Measurements from ENCODE around the gene LHFPL2. TPM values are rescaled to one million over a fixed set of nuclear protein-coding genes. Genes with fewer than 3 reads are reported as not detected.

LHFPL2 gene
- polyA plus RNA-seq, 3 donors, result 3.7 to 11.6 (median 7.3) TPM

DNA sequence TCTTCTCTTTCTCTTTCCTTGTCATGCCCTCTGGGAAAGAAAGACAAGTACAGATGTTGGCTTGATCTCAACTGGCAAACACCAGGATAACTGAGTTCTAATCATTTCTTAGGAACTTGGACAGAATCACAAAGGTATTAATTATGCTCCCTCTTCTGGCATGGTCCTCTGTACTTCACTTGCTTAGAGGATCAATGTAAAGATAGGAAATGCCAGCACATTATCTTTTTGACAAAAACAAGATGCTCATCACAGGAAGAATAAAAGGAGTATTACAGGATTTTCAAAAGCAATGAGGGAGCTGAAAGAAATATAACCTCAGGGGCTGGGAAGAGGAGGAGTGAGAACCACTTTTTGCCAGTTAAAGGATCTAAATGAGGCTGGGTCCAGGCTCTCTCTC is 70.6 kb downstream of the LHFPL2 start:
- Mint-ChIP-seq H3K27me3 (ENCODE audit: low read depth in 3 of 3) (no peaks in the 10 kb centered on the region), H3K27ac (no peak overlapping the region), H3K4me3 (no peak overlapping the region), H3K9me3 (peaks cover 0 to 9% (median 2%) of the 10 kb centered on the region in 7 donors), H3K4me1 (peaks cover 18% of the 10 kb centered on the region), H3K36me3 (no peaks in the 10 kb centered on the region)
- intact Hi-C loops (cut with micrococcal nuclease), result no loop called here
- Histone ChIP-seq H2AFZ (ENCODE audit: insufficient read depth, low read depth, low read length, poor library complexity, severe bottlenecking) (no peak overlapping the region), H3K9ac (ENCODE audit: insufficient read depth, low read length, poor library complexity, severe bottlenecking) (no peak overlapping the region), H3K27ac (ENCODE audit: low read depth in 1 of 2, low read length in 2 of 2) (no peak overlapping the region), H3K27me3 (ENCODE audit: control insufficient read depth in 2 of 2, insufficient read depth in 2 of 2, low read length in 2 of 2) (no peaks in the 10 kb centered on the region), H3K79me2 (ENCODE audit: insufficient read depth, low read length) (no peaks in the 10 kb centered on the region), H3K4me3 (replicated peaks in 1 of 3; ENCODE audit: low read depth in 2 of 3, low read length in 3 of 3) (no peak overlapping the region), H4K20me1 (ENCODE audit: insufficient read depth, low read length) (no peaks in the 10 kb centered on the region), H3K9me3 (replicated peaks in 1 of 2; ENCODE audit: control insufficient read depth in 1 of 2, insufficient read depth in 1 of 2, low read length in 2 of 2) (no peaks in the 10 kb centered on the region), H3K36me3 (replicated peaks in 1 of 2; ENCODE audit: control insufficient read depth in 1 of 2, insufficient read depth in 2 of 2, low read length in 2 of 2) (no peaks in the 10 kb centered on the region), H3K4me1 (ENCODE audit: control insufficient read depth in 1 of 2, insufficient read depth in 2 of 2, low read length in 2 of 2) (peaks cover 6 to 15% of the 10 kb centered on the region in 2 donors), H3K4me2 (replicated peaks; ENCODE audit: extremely low read depth, low read length, poor library complexity, severe bottlenecking) (no peak overlapping the region)
- DNase-seq, result no peak
- TF ChIP-seq, protein P1, sequence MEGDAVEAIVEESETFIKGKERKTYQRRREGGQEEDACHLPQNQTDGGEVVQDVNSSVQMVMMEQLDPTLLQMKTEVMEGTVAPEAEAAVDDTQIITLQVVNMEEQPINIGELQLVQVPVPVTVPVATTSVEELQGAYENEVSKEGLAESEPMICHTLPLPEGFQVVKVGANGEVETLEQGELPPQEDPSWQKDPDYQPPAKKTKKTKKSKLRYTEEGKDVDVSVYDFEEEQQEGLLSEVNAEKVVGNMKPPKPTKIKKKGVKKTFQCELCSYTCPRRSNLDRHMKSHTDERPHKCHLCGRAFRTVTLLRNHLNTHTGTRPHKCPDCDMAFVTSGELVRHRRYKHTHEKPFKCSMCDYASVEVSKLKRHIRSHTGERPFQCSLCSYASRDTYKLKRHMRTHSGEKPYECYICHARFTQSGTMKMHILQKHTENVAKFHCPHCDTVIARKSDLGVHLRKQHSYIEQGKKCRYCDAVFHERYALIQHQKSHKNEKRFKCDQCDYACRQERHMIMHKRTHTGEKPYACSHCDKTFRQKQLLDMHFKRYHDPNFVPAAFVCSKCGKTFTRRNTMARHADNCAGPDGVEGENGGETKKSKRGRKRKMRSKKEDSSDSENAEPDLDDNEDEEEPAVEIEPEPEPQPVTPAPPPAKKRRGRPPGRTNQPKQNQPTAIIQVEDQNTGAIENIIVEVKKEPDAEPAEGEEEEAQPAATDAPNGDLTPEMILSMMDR (IDR thresholded peaks at IDR 0.05), result no peak

DNA sequence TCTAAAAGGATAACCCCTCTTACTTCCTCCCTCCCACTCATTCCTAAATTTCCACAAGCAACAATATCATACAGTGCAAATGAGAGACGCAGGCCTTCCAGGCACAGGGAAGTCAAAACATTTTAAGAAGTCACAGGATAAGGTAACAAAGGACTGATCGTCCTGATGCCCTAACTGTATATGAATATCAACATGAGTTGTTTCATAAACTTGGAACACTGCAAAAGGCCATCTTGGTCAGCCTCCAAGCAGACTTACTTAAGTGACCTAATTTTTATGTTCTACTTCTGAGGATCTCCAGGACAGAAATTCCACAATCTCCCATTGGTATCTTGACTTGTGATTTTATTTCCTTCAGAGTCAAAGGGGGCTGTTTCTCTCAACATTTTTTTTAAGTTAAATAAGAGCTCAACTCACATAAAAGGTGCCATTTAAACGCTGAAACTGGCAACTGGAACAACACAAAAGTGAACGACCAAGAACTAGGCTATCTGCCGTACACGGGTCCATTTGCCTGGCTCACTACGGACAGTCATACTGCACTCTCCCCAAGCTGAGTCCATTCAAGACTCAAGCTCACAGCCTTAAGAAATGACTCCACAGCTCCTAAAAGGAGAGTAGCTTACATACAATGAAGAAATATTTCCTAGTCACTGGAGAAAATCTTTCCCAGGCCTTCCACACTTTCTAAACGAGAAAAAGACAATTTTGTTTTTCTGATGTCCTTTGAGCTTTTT is 71.3 kb downstream of the LHFPL2 start:
- Histone ChIP-seq H4K20me1 (ENCODE audit: insufficient read depth, low read length) (no peaks in the 10 kb centered on the region), H3K79me2 (ENCODE audit: insufficient read depth, low read length) (no peaks in the 10 kb centered on the region), H3K4me3 (replicated peaks in 1 of 3; ENCODE audit: low read depth in 2 of 3, low read length in 3 of 3) (no peak overlapping the region), H3K27me3 (ENCODE audit: control insufficient read depth in 2 of 2, insufficient read depth in 2 of 2, low read length in 2 of 2) (no peaks in the 10 kb centered on the region), H3K4me1 (ENCODE audit: control insufficient read depth in 1 of 2, insufficient read depth in 2 of 2, low read length in 2 of 2) (peaks cover 6 to 15% of the 10 kb centered on the region in 2 donors), H3K36me3 (replicated peaks in 1 of 2; ENCODE audit: control insufficient read depth in 1 of 2, insufficient read depth in 2 of 2, low read length in 2 of 2) (no peaks in the 10 kb centered on the region), H3K27ac (ENCODE audit: low read depth in 1 of 2, low read length in 2 of 2) (no peak overlapping the region), H3K4me2 (replicated peaks; ENCODE audit: extremely low read depth, low read length, poor library complexity, severe bottlenecking) (no peak overlapping the region), H3K9me3 (replicated peaks in 1 of 2; ENCODE audit: control insufficient read depth in 1 of 2, insufficient read depth in 1 of 2, low read length in 2 of 2) (no peaks in the 10 kb centered on the region), H2AFZ (ENCODE audit: insufficient read depth, low read depth, low read length, poor library complexity, severe bottlenecking) (no peak overlapping the region), H3K9ac (ENCODE audit: insufficient read depth, low read length, poor library complexity, severe bottlenecking) (no peak overlapping the region)
- H3K9me3 Mint-ChIP-seq, result peaks cover 0 to 4% (median 2%) of the 10 kb centered on the region in 7 donors
- H3K27me3 Mint-ChIP-seq (ENCODE audit: low read depth in 3 of 3), result no peaks in the 10 kb centered on the region
- intact Hi-C loops (cut with micrococcal nuclease), result no loop called here
- peaks cover 20% of the 10 kb centered on the region for H3K4me1 Mint-ChIP-seq
- no peak for DNase-seq
- no peak overlapping the region for H3K4me3 Mint-ChIP-seq
- no peaks in the 10 kb centered on the region for H3K36me3 Mint-ChIP-seq
- 80% methylated on average over 4 of the region's 8 CpGs for WGBS (ENCODE audit: insufficient coverage)
- no peak overlapping the region for H3K27ac Mint-ChIP-seq
- TF ChIP-seq, protein P1 (IDR thresholded peaks at IDR 0.05), result no peak

Data from CD14-positive monocyte (primary cell).